HuH-7.5 (cell line): ENCODE data around the gene C16orf92.

ENCODE experiments used
- DNase-seq: peaks from one replicate; pipeline ENCODE4 v3.0.0; 2011; ENCODE audit warnings: low spot score

C16orf92 gene

DNA sequence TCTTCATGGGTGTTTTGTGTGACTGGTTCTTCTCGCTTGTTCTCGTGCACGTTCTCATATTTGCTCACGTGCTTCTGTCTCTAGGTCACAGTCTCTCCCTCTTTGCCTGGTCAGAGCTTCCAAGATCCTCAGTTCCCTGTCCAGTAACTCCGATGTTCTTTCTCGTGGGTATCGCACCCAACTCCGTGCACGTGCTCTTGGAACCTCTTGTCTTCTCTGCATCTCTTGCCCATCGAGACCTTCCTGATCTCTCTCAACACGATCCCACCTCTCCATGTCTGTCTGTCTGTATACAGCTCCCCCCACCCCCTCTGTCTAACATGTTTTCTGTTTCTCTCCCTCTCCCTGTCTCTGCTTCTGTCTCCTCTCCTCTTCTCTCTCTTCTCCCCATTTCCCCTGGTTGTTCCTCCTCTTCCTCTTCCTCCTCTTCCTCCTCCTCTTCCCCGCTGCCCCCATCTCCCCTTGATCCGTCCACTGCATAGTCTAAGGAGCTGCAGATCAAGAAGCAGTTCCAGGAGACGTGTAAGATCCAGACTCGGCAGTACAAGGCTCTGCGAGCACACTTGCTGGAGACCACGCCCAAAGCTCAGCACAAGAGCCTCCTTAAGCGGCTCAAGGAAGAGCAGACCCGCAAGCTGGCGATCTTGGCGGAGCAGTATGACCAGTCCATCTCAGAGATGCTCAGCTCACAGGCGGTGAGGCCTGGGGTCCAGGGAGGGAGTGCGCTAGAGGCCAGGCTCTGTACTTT, 33.7 kb upstream of the C16orf92 start:
- DNase-seq = no peak

DNA sequence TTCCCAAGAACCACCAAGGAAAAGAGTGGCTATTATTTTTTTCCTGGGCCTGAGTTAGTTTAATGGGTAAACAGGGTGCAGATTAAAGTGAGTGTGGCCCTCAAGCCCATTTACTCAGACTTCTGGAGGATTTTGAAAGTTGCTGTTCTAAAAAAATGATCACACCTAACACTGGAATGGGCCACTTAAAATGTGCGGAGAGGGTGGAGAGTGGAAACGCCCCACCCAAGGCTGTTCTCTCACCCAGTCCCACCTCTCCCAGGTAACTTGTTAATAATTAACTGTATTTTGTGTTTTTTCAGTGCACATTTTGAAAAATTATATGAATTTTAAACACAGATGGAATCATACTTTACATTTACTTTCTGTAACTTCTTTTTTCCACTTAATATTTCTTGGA, 33.0 kb upstream of the C16orf92 start:
- no peak for DNase-seq

DNA sequence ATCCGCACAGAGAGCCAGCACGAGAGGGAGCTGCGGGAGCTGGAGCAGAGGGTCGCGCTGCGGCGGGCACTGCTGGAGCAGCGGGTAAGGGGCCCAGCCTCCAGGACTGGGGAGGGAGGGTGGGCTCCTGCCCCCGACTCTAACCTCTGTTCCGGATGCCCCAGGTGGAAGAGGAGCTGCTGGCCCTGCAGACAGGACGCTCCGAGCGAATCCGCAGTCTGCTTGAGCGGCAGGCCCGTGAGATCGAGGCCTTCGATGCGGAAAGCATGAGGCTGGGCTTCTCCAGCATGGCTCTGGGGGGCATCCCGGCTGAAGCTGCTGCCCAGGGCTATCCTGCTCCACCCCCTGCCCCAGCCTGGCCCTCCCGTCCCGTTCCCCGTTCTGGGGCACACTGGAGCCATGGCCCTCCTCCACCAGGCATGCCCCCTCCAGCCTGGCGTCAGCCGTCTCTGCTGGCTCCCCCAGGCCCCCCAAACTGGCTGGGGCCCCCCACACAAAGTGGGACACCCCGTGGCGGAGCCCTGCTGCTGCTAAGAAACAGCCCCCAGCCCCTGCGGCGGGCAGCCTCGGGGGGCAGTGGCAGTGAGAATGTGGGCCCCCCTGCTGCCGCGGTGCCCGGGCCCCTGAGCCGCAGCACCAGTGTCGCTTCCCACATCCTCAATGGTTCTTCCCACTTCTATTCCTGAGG, 32.0 kb upstream of the C16orf92 start:
- DNase-seq = no peak

DNA sequence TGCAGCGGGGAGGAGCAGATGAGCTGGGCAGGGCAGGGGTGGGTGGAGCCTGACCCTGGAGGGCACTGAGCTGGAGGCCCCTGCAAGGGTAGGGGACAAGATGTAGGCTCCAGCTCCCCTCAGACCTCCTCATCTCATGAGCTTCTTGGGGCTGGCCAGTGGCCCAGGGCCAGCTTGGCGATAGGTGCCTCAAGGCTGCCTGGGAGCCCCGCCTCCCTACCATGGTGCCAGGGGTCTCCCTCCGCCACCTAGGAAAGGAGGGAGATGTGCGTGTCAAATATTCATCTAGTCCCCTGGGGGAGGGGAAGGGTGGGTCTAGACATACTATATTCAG, 31.5 kb upstream of the C16orf92 start:
- DNase-seq = no peak

DNA sequence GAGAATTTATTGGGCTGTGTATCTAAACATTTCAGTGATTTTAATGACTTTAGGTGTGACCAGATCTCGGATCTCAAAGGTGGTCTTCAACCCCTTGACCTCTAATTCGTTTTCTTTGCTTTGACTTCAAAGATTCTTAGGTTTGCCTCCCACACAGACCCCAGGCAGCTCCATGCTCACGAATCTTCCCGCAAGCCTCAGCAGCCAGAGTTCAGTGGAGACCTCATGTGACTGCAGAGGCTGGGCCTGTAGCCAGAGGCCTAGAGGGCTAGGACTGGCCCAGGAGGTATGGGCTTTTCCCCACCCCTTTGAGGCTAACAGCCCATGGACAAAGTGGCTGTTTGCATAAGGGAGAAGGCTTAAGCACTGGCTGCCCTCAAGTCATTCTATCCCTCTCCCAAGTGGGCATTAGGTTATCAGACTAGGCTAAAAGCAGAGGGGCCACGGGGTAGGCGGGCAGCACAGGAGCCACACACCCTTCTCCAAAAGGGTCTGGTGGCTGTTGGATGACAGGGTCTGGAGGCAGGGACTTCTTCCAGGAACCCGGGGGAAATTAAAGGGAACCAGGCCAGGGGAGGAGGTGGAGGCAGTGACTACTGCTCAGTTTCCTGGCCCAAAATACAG, 30.5 kb upstream of the C16orf92 start:
- no peak for DNase-seq

DNA sequence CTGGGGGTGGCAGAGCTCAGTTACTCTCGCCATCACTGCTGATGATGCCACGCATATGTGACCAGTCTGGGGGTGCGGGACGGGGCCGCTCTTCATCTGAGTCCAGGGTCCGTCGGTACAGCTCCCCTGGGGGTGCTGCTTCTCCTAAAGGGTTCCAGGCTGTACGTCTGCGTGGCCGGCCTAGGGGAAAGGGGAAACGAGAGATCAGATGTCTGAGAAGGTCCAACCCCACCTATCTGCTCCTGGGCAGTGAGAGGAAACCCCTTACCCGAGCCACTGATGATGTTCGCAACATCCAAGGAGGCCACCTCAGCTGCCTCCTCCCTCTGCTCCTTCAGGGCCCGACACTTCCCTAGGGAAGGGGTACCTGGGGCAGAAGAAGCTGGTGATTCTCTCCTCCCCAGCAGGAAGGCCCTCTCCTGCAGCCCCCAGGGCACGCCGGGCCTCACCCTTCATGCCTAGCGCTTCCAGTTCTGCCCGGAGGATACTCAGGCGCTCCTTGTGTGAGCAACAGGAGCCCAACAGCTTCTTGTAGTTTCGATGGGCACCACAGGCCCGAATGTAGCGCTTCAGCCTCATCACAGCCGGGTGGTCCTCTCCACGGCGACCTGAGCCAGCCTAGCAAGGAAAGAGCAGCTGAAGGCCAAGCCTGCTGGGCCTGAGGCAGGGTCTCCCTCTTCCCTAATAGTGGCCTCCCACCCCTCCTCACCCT, 29.7 kb upstream of the C16orf92 start:
- DNase-seq = no peak

DNA sequence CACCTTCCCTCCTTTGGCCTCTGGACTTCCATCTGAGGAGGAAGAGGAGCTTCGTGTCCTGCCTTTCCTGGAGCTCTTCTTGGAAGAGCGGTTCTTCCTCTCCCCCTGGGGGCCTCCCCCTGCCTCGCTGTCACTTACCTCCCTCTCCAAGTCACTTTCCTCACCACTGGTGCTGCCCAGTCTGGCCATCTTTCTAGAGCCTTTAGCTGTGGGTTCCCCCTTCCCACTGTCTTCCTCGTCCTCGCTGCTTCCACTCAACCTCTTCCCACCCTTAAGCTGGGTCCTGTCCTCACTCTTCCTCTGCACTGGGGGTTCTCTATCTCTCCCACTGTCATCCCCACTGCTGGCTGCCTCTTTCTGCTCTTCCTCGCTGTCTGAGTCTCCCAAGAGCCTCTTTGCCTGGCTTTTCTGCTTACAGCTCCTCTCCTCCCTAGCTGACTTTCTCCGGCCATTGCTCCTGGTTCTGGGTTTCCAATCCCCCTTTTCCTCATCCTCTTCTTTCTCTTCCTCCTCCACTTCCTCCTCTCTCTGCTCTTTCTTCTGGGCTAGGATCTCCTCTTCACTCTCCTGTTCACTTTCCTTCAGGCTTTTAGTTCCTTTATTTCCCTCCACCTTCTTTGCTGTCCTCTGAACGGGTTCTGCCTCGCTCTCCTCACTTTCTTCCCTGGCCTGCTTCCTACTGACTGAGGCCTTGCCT, 28.9 kb upstream of the C16orf92 start:
- DNase-seq = no peak

DNA sequence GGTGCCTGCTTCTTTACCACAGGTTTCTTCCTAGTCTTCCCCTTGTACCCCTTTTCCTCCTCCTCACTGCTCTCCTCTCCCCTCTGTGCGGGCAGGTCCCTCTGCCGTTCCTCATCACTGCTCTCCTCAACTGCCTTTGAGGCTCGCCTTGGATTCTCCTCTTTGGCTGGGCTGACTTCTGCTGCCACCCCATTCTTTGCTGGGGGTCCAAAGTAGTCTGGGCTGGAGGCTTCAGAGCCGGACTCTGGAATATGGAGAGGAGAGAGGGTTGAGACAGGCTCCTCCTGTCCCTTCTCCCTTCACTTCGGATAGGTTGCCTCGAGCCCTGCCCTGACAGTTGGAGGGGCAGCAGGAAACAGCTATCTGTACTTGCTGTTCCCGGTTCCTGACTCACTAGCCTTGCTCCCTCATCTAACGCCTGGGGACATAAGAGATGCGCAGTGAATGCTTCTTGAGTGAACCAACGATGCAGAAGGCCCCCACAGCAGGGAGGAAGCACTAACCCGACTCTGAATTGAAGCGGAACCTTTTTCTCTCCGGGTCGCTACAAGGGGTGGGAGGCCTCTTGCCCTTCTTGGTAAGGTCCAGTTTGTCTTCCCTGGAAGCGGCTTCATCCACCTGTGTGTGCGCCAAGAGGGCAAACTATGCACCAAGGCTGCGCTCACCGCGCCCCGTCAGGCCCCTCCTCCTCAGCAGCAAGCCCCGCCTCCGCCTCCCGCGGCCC, 28.2 kb upstream of the C16orf92 start:
- no peak for DNase-seq

DNA sequence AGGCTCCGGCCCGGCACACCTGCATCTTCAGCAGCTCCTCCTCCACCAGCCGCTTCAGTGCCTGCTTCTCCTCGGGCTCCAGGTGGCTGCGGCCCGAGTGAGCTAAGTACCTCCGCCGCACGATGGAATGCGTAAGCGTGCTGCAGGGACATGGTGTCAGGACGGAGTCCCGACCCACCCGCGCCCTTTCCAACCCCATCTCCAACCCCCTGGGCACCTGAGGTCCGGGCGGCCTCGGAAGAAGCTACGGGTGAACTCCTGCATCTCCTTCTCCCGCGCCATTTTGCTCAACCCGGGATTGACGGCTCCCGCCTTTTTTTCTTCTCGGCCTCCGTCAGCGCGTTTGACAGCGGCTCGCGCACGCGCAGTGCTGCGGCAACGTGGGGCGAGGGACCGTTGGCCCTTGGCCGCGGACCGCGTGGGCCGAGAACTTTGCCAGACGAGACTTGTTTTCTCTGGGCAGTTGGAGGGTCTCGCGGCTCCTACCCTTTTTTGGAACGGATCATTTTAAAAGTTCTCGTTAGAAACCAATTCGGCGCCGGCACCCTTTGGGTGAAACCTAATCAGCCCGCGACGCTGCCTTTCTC, 27.6 kb upstream of the C16orf92 start, which contains the start of gene HIRIP3:
TSS of gene HIRIP3 (minus strand) at position 294 of the 587 bp plus-strand sequence. CDS start at position 282, 12 bp downstream.
- peak; percentile 91 for DNase-seq

DNA sequence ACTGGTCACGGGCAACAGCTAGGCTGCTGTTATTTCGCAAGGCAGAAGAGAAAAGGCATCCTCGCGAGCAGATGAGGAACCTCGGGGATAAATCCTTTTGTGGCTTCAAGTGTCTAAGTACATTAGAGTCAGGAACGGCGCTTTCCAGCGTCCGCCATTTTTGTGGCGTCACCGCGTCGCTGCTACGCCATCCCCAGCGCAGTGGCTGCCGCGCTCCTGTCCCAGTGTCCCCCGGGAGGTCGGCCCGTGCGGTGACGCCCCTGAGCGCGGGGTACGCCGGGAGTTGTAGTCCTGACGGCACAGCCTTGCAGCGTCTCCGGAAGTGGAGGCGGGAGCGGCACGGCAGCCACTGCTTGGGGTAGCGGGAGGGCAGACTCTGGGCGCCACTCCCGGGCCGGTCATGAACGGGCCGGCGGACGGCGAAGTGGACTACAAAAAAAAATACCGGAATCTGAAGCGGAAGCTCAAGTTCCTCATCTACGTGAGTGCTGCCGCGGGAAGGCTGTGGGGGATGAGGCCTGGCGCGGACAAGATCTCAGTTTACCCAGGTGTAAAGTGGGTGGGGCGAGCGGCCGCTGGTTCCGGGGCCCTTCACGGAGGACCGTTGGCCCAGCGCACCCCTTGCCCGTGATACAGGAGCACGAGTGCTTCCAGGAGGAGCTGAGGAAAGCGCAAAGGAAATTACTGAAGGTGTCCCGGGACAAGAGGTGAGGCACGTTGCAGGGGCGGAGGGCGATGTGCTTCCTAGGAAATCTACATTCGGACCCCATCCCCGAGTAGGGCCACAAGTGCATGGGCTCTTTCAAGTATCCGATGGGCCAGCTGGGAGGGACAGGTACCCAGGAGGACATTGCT, 26.9 kb upstream of the C16orf92 start, which contains the start of gene INO80E:
TSS of gene INO80E (plus strand) at position 331 of the 855 bp plus-strand sequence. CDS start at position 401, 70 bp downstream.
- peak; percentile 99 for DNase-seq

DNA sequence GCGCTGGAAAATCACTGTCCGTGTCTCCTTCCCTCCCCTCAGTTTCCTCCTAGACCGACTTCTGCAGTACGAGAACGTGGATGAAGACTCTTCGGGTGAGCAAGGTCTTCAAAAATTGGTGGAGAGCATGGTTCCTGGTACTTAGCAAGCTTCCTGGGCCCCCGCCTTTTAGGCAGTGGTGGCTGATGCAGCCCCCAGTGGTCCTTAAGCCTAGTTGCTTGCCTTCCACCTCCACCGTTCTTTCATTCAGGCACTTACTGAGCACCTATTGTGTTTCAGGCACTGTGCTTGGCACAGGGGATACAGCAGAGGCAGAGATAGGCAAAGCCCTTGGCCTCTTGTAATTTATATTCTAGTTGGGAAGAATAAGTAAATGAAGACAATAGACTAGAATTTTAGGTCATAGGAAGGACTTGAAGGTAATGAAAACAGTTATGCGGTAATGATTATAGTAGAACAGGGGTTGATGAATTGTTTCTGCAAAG, 26.2 kb upstream of the C16orf92 start:
- DNase-seq = no peak

DNA sequence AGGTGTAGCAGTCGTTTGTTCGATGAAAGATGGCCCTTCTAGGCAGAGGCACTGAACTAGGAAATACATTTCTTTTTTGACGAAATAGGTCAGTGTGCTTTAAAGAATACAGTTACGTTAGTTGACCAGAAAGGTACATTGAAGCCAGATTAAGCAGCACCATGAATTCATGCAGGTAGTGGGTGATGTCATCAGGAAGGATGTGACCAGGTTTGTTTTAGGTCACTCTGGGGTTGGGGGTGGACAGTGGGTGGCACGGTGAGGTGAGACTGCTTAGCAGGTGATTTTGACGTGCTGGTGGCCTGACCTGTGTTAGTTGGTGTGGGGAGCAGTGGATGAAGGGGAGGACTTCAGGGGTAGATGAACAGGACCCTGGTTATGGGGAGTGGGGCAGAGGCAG, 23.4 kb upstream of the C16orf92 start:
- DNase-seq = no peak

DNA sequence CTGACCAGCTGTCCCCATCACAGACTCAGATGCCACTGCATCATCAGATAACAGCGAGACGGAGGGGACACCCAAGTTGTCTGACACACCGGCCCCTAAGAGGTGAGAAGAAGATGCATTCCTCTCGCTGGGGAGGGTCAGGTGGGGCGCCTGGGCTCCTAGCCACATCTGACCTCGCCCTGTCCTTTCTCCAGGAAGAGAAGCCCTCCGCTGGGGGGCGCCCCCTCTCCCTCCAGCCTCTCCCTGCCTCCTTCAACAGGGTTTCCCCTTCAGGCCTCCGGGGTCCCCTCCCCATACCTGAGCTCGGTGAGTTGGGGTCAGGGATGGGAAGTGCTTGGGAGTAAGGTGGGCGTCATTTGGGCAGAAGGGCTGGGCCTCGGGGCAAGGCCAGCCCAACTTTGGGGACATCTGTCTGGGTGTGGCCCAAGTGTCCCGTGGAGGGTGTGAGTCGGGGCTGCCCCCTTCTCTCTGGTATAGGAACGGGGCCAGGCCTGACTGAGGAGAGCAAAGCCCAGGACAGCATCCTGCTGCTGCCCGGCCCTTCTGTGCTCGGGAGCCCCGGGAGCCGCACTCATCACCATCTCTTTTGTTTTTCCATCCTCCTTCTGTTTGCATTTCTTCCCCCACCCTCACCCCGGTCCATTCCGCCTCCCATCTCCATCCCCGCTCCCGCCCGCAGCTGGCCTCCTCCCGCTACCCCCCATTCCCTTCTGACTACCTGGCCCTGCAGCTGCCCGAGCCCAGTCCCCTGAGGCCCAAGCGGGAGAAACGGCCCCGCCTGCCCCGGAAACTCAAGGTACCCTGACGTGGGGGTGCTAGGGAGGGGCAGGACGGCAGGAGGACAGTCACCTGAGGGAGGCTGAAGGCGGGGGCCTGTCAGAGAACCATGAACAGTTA, 22.0 kb upstream of the C16orf92 start:
- DNase-seq = no peak

DNA sequence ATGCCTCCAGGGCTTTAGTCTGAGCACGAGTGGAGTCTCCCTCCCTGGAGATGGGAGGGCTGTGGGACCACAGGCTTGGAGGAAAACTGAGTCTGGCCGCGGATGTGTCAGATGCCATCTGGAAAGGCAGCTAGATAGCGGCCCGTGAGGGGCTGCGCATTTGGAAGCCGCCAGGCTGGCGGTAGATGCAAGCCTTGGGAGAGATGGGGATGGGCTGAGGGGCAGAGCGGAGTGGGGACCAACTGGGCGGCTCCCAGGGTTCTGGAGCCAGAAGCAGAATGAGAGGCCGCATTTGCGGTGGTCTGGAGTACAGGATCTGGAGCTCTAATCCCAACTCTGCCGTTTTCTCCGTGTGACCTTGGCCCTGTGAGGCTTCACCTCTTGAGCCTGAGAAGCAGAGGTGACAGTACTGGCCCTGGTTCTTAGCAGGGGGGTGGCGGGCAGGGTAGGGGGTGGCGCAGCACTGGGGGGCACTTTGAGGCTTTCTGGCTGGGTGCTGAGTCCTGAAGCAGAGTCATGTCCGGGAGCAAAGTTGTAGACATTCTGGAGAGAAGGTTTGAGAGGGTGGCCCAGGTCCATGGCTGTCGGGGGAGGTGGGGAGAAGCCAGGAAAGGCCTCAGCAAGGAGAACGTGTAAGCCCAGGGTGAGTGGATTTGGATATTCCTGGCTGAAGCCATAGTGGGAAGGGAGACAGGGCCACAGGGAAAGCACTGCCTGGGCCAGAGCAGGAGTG, 20.2 kb upstream of the C16orf92 start:
- DNase-seq = no peak

DNA sequence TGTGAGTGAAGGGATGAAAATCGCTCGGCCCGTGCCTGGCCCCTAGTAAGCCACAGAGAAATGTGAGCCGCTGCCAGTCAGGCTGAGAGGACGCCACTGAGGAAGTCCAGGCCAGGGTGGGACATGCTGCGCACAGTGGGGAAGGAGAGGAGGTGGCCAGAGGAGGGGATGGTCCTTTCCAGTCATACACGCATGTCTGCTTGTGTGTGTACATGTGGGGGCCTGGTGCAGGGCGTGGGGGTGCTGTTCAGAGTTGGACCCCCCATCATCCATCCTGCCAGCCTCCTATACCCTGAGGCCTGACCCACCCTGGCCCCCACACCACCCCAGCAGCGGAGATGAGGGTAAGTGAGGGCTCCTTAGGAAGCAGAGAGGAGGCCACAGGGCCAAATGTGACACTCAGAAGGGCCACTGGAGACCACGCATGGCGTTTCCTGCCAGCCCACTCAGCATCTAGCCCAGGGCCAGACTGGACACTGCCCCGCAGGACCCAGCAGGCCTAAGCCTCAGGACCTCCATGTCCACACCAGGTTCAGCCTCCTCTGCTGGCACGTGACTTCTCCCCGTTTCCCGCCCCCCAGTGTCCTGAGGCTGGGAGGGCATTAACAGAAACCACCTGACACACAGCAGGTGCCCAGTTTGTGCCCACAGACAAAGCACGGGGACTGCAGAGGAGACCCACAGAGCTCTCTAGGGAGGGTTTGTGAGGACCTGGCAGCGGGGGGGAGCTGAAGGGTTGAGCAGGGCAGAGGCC, 19.2 kb upstream of the C16orf92 start:
- DNase-seq = no peak

DNA sequence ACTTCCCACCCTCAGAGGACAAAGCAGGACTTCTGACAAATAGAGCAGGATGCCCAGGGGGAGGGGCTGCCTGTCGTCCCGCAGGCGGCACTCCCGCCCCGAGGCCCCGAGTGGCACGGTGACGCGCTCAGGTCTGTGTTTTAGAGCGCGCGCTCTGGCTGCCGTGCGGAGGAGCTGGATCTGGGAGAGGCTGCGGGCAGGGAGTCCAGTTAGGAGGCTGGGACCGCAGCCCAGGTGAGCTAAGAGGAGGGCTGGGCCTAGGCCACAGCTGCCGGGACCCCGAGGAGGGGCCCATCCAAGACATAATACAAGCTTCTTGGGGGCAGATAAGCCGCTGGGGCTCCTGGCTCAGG, 18.6 kb upstream of the C16orf92 start:
- no peak for DNase-seq

DNA sequence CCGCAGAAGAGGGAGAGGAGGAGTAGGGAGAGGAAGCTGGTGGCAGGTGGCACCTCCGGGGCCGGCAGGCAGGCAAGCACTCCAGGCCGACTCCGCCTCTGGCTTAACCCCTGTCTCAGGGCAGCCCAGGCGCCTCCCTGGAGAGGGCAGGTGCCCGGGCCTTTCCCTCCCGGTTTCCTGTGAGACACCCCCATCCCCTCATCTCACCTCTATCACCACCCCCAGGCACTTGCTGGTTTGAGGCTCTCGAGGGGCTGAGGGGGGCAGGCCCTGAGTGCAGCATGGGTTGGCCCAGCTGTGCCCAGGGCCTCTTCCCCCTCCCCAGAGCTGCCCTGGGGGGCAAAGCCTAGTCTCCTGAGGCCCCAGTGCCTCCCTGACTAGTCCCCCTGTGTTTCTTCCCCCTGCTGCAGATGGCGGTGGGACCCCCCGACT, 18.2 kb upstream of the C16orf92 start:
- DNase-seq = no peak
